ENCODE measurements around the gene ZCCHC2.

DNA sequence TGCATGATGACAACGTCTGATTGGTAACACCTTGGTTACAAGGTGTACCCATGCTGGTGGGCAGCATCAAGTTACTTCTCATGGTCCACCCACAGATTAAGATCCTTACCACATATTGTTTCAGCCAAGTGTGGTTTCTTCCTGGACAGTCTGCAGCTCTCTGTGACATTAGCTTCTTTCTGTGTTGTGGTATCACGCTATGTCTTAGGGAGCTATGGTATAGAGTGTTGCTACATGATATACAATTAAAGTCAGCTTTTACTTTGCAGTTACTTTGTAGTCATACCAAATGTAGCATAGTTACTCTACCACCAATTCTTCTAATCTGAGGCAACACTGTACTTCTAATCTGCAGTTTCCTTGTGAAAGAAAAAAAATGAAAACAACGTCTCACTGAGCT lies 48.8 kb downstream of the ZCCHC2 start:
- TF ChIP-seq, protein P1, sequence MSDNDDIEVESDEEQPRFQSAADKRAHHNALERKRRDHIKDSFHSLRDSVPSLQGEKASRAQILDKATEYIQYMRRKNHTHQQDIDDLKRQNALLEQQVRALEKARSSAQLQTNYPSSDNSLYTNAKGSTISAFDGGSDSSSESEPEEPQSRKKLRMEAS (IDR thresholded peaks at IDR 0.05): no peak
- TF ChIP-seq JUN (IDR thresholded peaks at IDR 0.05) (no peak), JUNB (IDR thresholded peaks at IDR 0.05) (no peak), SMC3 (IDR thresholded peaks at IDR 0.05) (no peak), NFE2L2 (conservative IDR thresholded peaks at IDR 0.05; ENCODE audit: low read length) (no peak)
- TF ChIP-seq, protein P2, sequence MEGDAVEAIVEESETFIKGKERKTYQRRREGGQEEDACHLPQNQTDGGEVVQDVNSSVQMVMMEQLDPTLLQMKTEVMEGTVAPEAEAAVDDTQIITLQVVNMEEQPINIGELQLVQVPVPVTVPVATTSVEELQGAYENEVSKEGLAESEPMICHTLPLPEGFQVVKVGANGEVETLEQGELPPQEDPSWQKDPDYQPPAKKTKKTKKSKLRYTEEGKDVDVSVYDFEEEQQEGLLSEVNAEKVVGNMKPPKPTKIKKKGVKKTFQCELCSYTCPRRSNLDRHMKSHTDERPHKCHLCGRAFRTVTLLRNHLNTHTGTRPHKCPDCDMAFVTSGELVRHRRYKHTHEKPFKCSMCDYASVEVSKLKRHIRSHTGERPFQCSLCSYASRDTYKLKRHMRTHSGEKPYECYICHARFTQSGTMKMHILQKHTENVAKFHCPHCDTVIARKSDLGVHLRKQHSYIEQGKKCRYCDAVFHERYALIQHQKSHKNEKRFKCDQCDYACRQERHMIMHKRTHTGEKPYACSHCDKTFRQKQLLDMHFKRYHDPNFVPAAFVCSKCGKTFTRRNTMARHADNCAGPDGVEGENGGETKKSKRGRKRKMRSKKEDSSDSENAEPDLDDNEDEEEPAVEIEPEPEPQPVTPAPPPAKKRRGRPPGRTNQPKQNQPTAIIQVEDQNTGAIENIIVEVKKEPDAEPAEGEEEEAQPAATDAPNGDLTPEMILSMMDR (IDR thresholded peaks at IDR 0.05): no peak
- TF ChIP-seq, protein P3, sequence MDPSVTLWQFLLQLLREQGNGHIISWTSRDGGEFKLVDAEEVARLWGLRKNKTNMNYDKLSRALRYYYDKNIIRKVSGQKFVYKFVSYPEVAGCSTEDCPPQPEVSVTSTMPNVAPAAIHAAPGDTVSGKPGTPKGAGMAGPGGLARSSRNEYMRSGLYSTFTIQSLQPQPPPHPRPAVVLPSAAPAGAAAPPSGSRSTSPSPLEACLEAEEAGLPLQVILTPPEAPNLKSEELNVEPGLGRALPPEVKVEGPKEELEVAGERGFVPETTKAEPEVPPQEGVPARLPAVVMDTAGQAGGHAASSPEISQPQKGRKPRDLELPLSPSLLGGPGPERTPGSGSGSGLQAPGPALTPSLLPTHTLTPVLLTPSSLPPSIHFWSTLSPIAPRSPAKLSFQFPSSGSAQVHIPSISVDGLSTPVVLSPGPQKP (IDR thresholded peaks at IDR 0.05; ENCODE audit: low read depth, low read length): no peak
